ENCODE results near the gene NCOA7. TPM values are rescaled to one million over a fixed set of nuclear protein-coding genes. Genes with fewer than 3 reads are reported as not detected.

NCOA7 gene
- 56.1 and 59.3 TPM in 2 replicates for total RNA-seq

GRCh38 chr6:125790358-125791150, at the start of gene NCOA7:
TSS of gene NCOA7 (plus strand) at chr6:125790960. CDS start at chr6:125815355, 24,395 bp downstream.
- peaks cover 50% of the 10 kb centered on the region for H3K4me1 Mint-ChIP-seq (ENCODE audit: low read depth)
- H3K27ac Mint-ChIP-seq: peak within 1 kb of the TSS; percentile 95
- peaks cover 16% of the 10 kb centered on the region for H3K36me3 Mint-ChIP-seq (ENCODE audit: low read depth)
- intact Hi-C loops (cut with micrococcal nuclease): loop anchor here (1.0 to 10.0 kb wide), 9 partner anchors 39 to 1724 kb away; partner anchors contain the start of genes HINT3, MTCL3 and RNF146
- H3K27me3 Mint-ChIP-seq (ENCODE audit: insufficient read depth): no peaks in the 10 kb centered on the region
- H3K4me3 Mint-ChIP-seq: peak within 1 kb of the TSS; percentile 91
- no peaks in the 10 kb centered on the region for H3K9me3 Mint-ChIP-seq
- DNase-seq (ENCODE audit: low spot score): peak; percentile 78

- H3K27ac Mint-ChIP-seq: no peak overlapping the region
- no peaks in the 10 kb centered on the region for H3K36me3 Mint-ChIP-seq (ENCODE audit: low read depth)
- H3K9me3 Mint-ChIP-seq: no peaks in the 10 kb centered on the region
- intact Hi-C loops (cut with micrococcal nuclease): no loop called here
- H3K4me3 Mint-ChIP-seq: no peak overlapping the region
- H3K27me3 Mint-ChIP-seq (ENCODE audit: insufficient read depth): peaks cover 54% of the 10 kb centered on the region
- DNase-seq (ENCODE audit: low spot score): no peak
- peaks cover 9% of the 10 kb centered on the region for H3K4me1 Mint-ChIP-seq (ENCODE audit: low read depth)
These were observed 49.4 kb upstream of the NCOA7 start for GRCh38 chr6:125741336-125741735.

- intact Hi-C loops (cut with micrococcal nuclease): no loop called here
- H3K27me3 Mint-ChIP-seq (ENCODE audit: insufficient read depth): peaks cover 58% of the 10 kb centered on the region
- no peaks in the 10 kb centered on the region for H3K9me3 Mint-ChIP-seq
These were observed 48.7 kb upstream of the NCOA7 start for GRCh38 chr6:125742024-125742423.

GRCh38 chr6:125742464-125743120, 48.2 kb upstream of the NCOA7 start:
- peaks cover 17% of the 10 kb centered on the region for H3K4me1 Mint-ChIP-seq (ENCODE audit: low read depth)
- intact Hi-C loops (cut with micrococcal nuclease): no loop called here
- H3K9me3 Mint-ChIP-seq: no peaks in the 10 kb centered on the region
- no peak overlapping the region for H3K4me3 Mint-ChIP-seq
- H3K27ac Mint-ChIP-seq: no peak overlapping the region
- no peak for DNase-seq (ENCODE audit: low spot score)
- peaks cover 60% of the 10 kb centered on the region for H3K27me3 Mint-ChIP-seq (ENCODE audit: insufficient read depth)
- H3K36me3 Mint-ChIP-seq (ENCODE audit: low read depth): no peaks in the 10 kb centered on the region

More at GRCh38 chr6:125742024-125742423, 48.7 kb upstream of the NCOA7 start:
- H3K36me3 Mint-ChIP-seq (ENCODE audit: low read depth): no peaks in the 10 kb centered on the region
- H3K27ac Mint-ChIP-seq: no peak overlapping the region
- DNase-seq (ENCODE audit: low spot score): no peak
- peaks cover 16% of the 10 kb centered on the region for H3K4me1 Mint-ChIP-seq (ENCODE audit: low read depth)
- no peak overlapping the region for H3K4me3 Mint-ChIP-seq

GRCh38 chr6:125743604-125744003, 47.2 kb upstream of the NCOA7 start:
- H3K36me3 Mint-ChIP-seq (ENCODE audit: low read depth): no peaks in the 10 kb centered on the region
- no peak overlapping the region for H3K27ac Mint-ChIP-seq
- intact Hi-C loops (cut with micrococcal nuclease): no loop called here
- H3K9me3 Mint-ChIP-seq: no peaks in the 10 kb centered on the region
- H3K4me1 Mint-ChIP-seq (ENCODE audit: low read depth): peaks cover 23% of the 10 kb centered on the region
- DNase-seq (ENCODE audit: low spot score): no peak
- H3K4me3 Mint-ChIP-seq: no peak overlapping the region
- peaks cover 68% of the 10 kb centered on the region for H3K27me3 Mint-ChIP-seq (ENCODE audit: insufficient read depth)

GRCh38 chr6:125745281-125746018, 45.3 kb upstream of the NCOA7 start:
- intact Hi-C loops (cut with micrococcal nuclease): loop anchor here (1.0 to 5.0 kb wide), 6 partner anchors 23 to 1372 kb away; partner anchors contain the start of genes HDDC2, RSPO3, TPD52L1 and TRMT11
- no peak overlapping the region for H3K4me3 Mint-ChIP-seq
- DNase-seq (ENCODE audit: low spot score): no peak
- peaks cover 68% of the 10 kb centered on the region for H3K27me3 Mint-ChIP-seq (ENCODE audit: insufficient read depth)
- no peak overlapping the region for H3K27ac Mint-ChIP-seq
- H3K9me3 Mint-ChIP-seq: no peaks in the 10 kb centered on the region
- H3K4me1 Mint-ChIP-seq (ENCODE audit: low read depth): peaks cover 35% of the 10 kb centered on the region
- no peaks in the 10 kb centered on the region for H3K36me3 Mint-ChIP-seq (ENCODE audit: low read depth)

GRCh38 chr6:125746019-125746414, 44.7 kb upstream of the NCOA7 start:
- DNase-seq (ENCODE audit: low spot score): no peak
- no peaks in the 10 kb centered on the region for H3K9me3 Mint-ChIP-seq
- H3K36me3 Mint-ChIP-seq (ENCODE audit: low read depth): no peaks in the 10 kb centered on the region
- no peak overlapping the region for H3K27ac Mint-ChIP-seq
- H3K4me1 Mint-ChIP-seq (ENCODE audit: low read depth): peaks cover 41% of the 10 kb centered on the region
- intact Hi-C loops (cut with micrococcal nuclease): loop anchor here (1.0 to 5.0 kb wide), 6 partner anchors 23 to 1371 kb away; partner anchors contain the start of genes HDDC2, RSPO3, TPD52L1 and TRMT11
- H3K4me3 Mint-ChIP-seq: peak overlapping the region; percentile 77
- H3K27me3 Mint-ChIP-seq (ENCODE audit: insufficient read depth): peaks cover 68% of the 10 kb centered on the region

- H3K27ac Mint-ChIP-seq: no peak overlapping the region
- H3K27me3 Mint-ChIP-seq (ENCODE audit: insufficient read depth): peaks cover 71% of the 10 kb centered on the region
- peak; percentile 67 for DNase-seq (ENCODE audit: low spot score)
- peak overlapping the region; percentile 77 for H3K4me3 Mint-ChIP-seq
- H3K36me3 Mint-ChIP-seq (ENCODE audit: low read depth): no peaks in the 10 kb centered on the region
- peaks cover 45% of the 10 kb centered on the region for H3K4me1 Mint-ChIP-seq (ENCODE audit: low read depth)
- intact Hi-C loops (cut with micrococcal nuclease): loop anchor here (1.0 to 5.0 kb wide), 6 partner anchors 22 to 1370 kb away; partner anchors contain the start of genes HDDC2, RSPO3, TPD52L1 and TRMT11
- H3K9me3 Mint-ChIP-seq: no peaks in the 10 kb centered on the region
These were observed 43.8 kb upstream of the NCOA7 start for GRCh38 chr6:125746731-125747588.

GRCh38 chr6:125747589-125748405, 43.0 kb upstream of the NCOA7 start:
- intact Hi-C loops (cut with micrococcal nuclease): loop anchor here (2.0 to 5.0 kb wide), 5 partner anchors 21 to 1370 kb away; partner anchors contain the start of genes CENPW, RSPO3 and TPD52L1
- peak; percentile 5 for DNase-seq (ENCODE audit: low spot score)

GRCh38 chr6:125748406-125749172, 42.2 kb upstream of the NCOA7 start:
- intact Hi-C loops (cut with micrococcal nuclease): loop anchor here (1.0 to 5.0 kb wide), 6 partner anchors 32 to 1369 kb away; partner anchors contain the start of genes CENPW, HINT3, RSPO3 and TPD52L1
- peaks cover 68% of the 10 kb centered on the region for H3K27me3 Mint-ChIP-seq (ENCODE audit: insufficient read depth)
- H3K4me1 Mint-ChIP-seq (ENCODE audit: low read depth): peaks cover 45% of the 10 kb centered on the region
- H3K36me3 Mint-ChIP-seq (ENCODE audit: low read depth): no peaks in the 10 kb centered on the region
- no peak for DNase-seq (ENCODE audit: low spot score)
- H3K27ac Mint-ChIP-seq: no peak overlapping the region
- H3K9me3 Mint-ChIP-seq: no peaks in the 10 kb centered on the region
- H3K4me3 Mint-ChIP-seq: peak overlapping the region; percentile 83

More at GRCh38 chr6:125747589-125748405, 43.0 kb upstream of the NCOA7 start:
- peak overlapping the region; percentile 83 for H3K4me3 Mint-ChIP-seq
- peaks cover 45% of the 10 kb centered on the region for H3K4me1 Mint-ChIP-seq (ENCODE audit: low read depth)
- no peak overlapping the region for H3K27ac Mint-ChIP-seq
- peaks cover 71% of the 10 kb centered on the region for H3K27me3 Mint-ChIP-seq (ENCODE audit: insufficient read depth)
- no peaks in the 10 kb centered on the region for H3K36me3 Mint-ChIP-seq (ENCODE audit: low read depth)
- no peaks in the 10 kb centered on the region for H3K9me3 Mint-ChIP-seq
